ENCODE data around the gene HEATR1.
"Not testable (repeated sequence)": the region's sequence is repeated elsewhere in the genome, so short reads cannot be mapped to it uniquely, and the experiment has no call there.

HEATR1 gene

GRCh38 chr1:236608930-236609726 lies 4.8 kb upstream of the HEATR1 start:
- TF ChIP-seq CTCF (conservative IDR thresholded peaks at IDR 0.05) = peak; percentile 81
- no peak overlapping the region for H3K27ac ChIP-seq

GRCh38 chr1:236607597-236607996 lies 3.3 kb upstream of the HEATR1 start:
- H3K27ac ChIP-seq = not testable (repeated sequence)

GRCh38 chr1:236604905-236605806 lies 840 bp upstream of the HEATR1 start:
- H3K27ac ChIP-seq = no peak overlapping the region
- TF ChIP-seq CTCF (conservative IDR thresholded peaks at IDR 0.05) = no peak

- H3K27ac ChIP-seq = no peak overlapping the region
Measured at GRCh38 chr1:236602171-236602570, 2.1 kb downstream of the HEATR1 start.

GRCh38 chr1:236590553-236591150 lies 13.7 kb downstream of the HEATR1 start:
- H3K27ac ChIP-seq = no peak overlapping the region
- no peak for TF ChIP-seq CTCF (conservative IDR thresholded peaks at IDR 0.05)

More at GRCh38 chr1:236602171-236602570, 2.1 kb downstream of the HEATR1 start:
- TF ChIP-seq CTCF (conservative IDR thresholded peaks at IDR 0.05) = no peak

GRCh38 chr1:236589531-236589930 lies 14.8 kb downstream of the HEATR1 start:
- TF ChIP-seq CTCF (conservative IDR thresholded peaks at IDR 0.05) = no peak
- H3K27ac ChIP-seq = no peak overlapping the region

- no peak overlapping the region for H3K27ac ChIP-seq
- TF ChIP-seq CTCF (conservative IDR thresholded peaks at IDR 0.05) = no peak
Measured at GRCh38 chr1:236581528-236581927, 22.8 kb downstream of the HEATR1 start.

- not testable (repeated sequence) for H3K27ac ChIP-seq
Measured at GRCh38 chr1:236580404-236580803, 23.9 kb downstream of the HEATR1 start.

Data from VCaP (cell line).